ENCODE data around the gene SQOR. TPM values are rescaled to one million over a fixed set of nuclear protein-coding genes. Genes with fewer than 3 reads are reported as not detected.

SQOR gene
- total and polyA plus RNA-seq, 2 experiments from 2014 or later, result 0.23 TPM; not detected in 1

DNA sequence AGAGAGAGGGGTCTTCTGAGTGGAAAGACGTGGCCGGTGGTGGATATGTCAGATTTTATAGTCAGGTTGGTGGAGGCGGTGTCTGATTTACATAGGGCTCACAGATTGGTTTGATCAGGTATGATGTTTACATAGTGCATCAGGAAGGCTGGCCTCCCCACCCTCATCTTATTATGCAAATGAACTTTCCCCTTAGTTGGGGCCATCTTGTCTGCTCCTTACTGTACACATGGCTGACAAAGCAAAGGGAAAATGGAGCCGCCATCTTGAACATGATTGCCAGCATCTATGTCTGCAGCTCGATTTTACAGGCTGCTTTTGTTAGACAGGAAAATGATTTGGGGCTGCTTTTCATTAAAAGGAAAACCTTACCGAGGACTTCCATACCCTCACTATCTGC, 19.9 kb downstream of the SQOR start (continued):
- TF ChIP-seq, protein P1, sequence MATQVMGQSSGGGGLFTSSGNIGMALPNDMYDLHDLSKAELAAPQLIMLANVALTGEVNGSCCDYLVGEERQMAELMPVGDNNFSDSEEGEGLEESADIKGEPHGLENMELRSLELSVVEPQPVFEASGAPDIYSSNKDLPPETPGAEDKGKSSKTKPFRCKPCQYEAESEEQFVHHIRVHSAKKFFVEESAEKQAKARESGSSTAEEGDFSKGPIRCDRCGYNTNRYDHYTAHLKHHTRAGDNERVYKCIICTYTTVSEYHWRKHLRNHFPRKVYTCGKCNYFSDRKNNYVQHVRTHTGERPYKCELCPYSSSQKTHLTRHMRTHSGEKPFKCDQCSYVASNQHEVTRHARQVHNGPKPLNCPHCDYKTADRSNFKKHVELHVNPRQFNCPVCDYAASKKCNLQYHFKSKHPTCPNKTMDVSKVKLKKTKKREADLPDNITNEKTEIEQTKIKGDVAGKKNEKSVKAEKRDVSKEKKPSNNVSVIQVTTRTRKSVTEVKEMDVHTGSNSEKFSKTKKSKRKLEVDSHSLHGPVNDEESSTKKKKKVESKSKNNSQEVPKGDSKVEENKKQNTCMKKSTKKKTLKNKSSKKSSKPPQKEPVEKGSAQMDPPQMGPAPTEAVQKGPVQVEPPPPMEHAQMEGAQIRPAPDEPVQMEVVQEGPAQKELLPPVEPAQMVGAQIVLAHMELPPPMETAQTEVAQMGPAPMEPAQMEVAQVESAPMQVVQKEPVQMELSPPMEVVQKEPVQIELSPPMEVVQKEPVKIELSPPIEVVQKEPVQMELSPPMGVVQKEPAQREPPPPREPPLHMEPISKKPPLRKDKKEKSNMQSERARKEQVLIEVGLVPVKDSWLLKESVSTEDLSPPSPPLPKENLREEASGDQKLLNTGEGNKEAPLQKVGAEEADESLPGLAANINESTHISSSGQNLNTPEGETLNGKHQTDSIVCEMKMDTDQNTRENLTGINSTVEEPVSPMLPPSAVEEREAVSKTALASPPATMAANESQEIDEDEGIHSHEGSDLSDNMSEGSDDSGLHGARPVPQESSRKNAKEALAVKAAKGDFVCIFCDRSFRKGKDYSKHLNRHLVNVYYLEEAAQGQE (IDR thresholded peaks at IDR 0.05; ENCODE audit: unreplicated experiment), result no peak
- TF ChIP-seq ETS1 (IDR thresholded peaks at IDR 0.05) (no peak), CREB1 (CRISPR knock-in tag; IDR thresholded peaks at IDR 0.05; ENCODE audit: low read depth) (no peak), EZH2phosphoT487 (IDR thresholded peaks at IDR 0.05; ENCODE audit: unreplicated experiment) (no peak)

- Histone ChIP-seq H3K9me2 (ENCODE audit: insufficient read depth) (no peaks in the 10 kb centered on the region), H3F3A (replicated peaks; ENCODE audit: low read depth) (no peaks in the 10 kb centered on the region), H3K4me2 (no peak overlapping the region), H3K79me2 (replicated peaks; ENCODE audit: insufficient read depth) (no peaks in the 10 kb centered on the region), H3K27ac (ENCODE audit: low read depth) (no peak overlapping the region), H3K27me3 (ENCODE audit: insufficient read depth) (no peaks in the 10 kb centered on the region), H3K4me1 (ENCODE audit: insufficient read depth) (no peaks in the 10 kb centered on the region), H3K36me3 (ENCODE audit: insufficient read depth) (no peaks in the 10 kb centered on the region), H4K20me1 (replicated peaks; ENCODE audit: insufficient read depth) (no peaks in the 10 kb centered on the region), H2AFZ (no peak overlapping the region), H3K4me3 (no peak overlapping the region)
- H3K9me3 Mint-ChIP-seq, result peaks cover 73% of the 10 kb centered on the region
- TF ChIP-seq ETS1 (IDR thresholded peaks at IDR 0.05), result no peak
- TF ChIP-seq STAT1 (IDR thresholded peaks at IDR 0.05; ENCODE audit: unreplicated experiment), result no peak
- H3K4me3 Mint-ChIP-seq, result no peak overlapping the region
- peaks cover 10% of the 10 kb centered on the region for H3K36me3 Mint-ChIP-seq (ENCODE audit: low read depth)
- H3K4me1 Mint-ChIP-seq, result peaks cover 6% of the 10 kb centered on the region; the same call in 2 of the 3 replicates
- H3K27ac Mint-ChIP-seq, result no peak overlapping the region
- ATAC-seq (no peak), DNase-seq (ENCODE audit: low spot score) (no peak)
- H3K27me3 Mint-ChIP-seq (ENCODE audit: insufficient read depth, low read depth, poor library complexity), result peaks cover 8% of the 10 kb centered on the region
These were observed 22.4 kb downstream of the SQOR start for GRCh38 chr15:45657254-45657653.

DNA sequence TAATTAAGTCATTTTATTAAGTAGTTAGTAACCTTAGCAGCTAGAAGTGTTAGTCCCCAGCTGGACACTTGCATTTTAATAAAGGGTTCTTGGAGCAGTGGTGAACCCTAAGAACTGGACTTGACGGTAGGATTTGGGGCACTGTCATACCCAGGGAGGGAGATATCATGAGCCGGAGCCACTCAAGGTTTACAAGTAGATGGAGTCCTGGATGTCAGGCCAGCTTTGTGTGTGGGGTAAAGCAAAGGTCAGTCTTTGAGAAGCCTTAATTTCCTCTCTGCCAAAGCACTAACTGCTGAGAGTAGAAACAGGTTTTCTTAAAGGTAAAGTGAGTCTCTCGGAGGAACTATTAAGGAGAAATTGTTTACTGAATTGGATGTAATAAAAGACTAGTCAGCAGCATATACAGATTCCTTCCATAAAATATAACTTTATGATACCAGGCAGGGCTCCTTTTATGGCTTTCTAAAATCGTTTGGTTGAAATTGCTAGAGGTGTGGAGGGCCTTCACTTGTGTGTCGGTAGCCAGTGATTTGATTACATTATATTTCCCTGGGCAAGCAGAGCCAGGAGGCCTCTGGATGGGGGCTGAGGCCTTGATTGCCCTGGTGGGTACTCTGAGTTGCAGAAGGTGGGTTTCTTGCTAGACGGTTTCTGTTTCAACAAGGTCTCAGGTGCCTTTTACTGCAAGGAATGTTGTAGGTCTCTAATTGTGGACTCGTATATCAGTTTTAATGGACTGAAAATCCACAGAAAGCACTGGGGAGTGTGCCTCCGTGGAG, 23.1 kb downstream of the SQOR start:
- Mint-ChIP-seq H3K9me3 (peaks cover 70% of the 10 kb centered on the region), H3K27me3 (ENCODE audit: insufficient read depth, low read depth, poor library complexity) (peaks cover 8% of the 10 kb centered on the region), H3K4me3 (no peak overlapping the region), H3K27ac (no peak overlapping the region), H3K36me3 (ENCODE audit: low read depth) (peaks cover 7% of the 10 kb centered on the region; the same call in 2 of the 3 replicates), H3K4me1 (peaks cover 6% of the 10 kb centered on the region; the same call in 2 of the 3 replicates)
- Histone ChIP-seq H3F3A (replicated peaks; ENCODE audit: low read depth) (no peaks in the 10 kb centered on the region), H4K20me1 (replicated peaks; ENCODE audit: insufficient read depth) (no peaks in the 10 kb centered on the region), H3K27me3 (ENCODE audit: insufficient read depth) (no peaks in the 10 kb centered on the region), H3K79me2 (replicated peaks; ENCODE audit: insufficient read depth) (no peaks in the 10 kb centered on the region), H3K27ac (ENCODE audit: low read depth) (no peak overlapping the region), H3K4me1 (ENCODE audit: insufficient read depth) (no peaks in the 10 kb centered on the region), H3K4me3 (no peak overlapping the region), H3K9me2 (ENCODE audit: insufficient read depth) (no peaks in the 10 kb centered on the region), H3K36me3 (ENCODE audit: insufficient read depth) (no peaks in the 10 kb centered on the region), H3K4me2 (no peak overlapping the region), H2AFZ (no peak overlapping the region)
- no peak for ATAC-seq
- no peak for DNase-seq (ENCODE audit: low spot score)
- TF ChIP-seq NANOG (IDR thresholded peaks at IDR 0.05; ENCODE audit: borderline replicate concordance), result no peak
- no peak for TF ChIP-seq CREB1 (CRISPR knock-in tag; IDR thresholded peaks at IDR 0.05; ENCODE audit: low read depth)
- TF ChIP-seq STAT1 (IDR thresholded peaks at IDR 0.05; ENCODE audit: unreplicated experiment), result no peak
- TF ChIP-seq JUNB (IDR thresholded peaks at IDR 0.05; ENCODE audit: unreplicated experiment), result no peak
- TF ChIP-seq EZH2phosphoT487 (IDR thresholded peaks at IDR 0.05; ENCODE audit: unreplicated experiment), result no peak
- no peak for TF ChIP-seq ETS1 (IDR thresholded peaks at IDR 0.05)

All from GM23338 (cell line).